ENCODE data around the gene VASH2.
"Not testable (repeated sequence)": the region's sequence is repeated elsewhere in the genome, so short reads cannot be mapped to it uniquely, and the experiment has no call there.

Gene VASH2

GRCh38 chr1:212981025-212981495 lies 30.7 kb downstream of the VASH2 start:
- no peak for DNase-seq (ENCODE audit: low spot score)

- DNase-seq (ENCODE audit: low spot score): no peak
Observed at GRCh38 chr1:212981571-212982328, 31.4 kb downstream of the VASH2 start.

GRCh38 chr1:212982430-212983152 lies 32.2 kb downstream of the VASH2 start:
- no peak for DNase-seq (ENCODE audit: low spot score)

- no peak for DNase-seq (ENCODE audit: low spot score)
Observed at GRCh38 chr1:212983482-212983881, 33.1 kb downstream of the VASH2 start.

GRCh38 chr1:212984522-212985291 lies 34.4 kb downstream of the VASH2 start:
- DNase-seq (ENCODE audit: low spot score): no peak

- DNase-seq (ENCODE audit: low spot score): no peak
Observed at GRCh38 chr1:212986551-212986950, 36.2 kb downstream of the VASH2 start.

GRCh38 chr1:212987702-212988322 lies 37.5 kb downstream of the VASH2 start:
- no peak for DNase-seq (ENCODE audit: low spot score)

- no peak for DNase-seq (ENCODE audit: low spot score)
Observed at GRCh38 chr1:212990276-212990675, 39.9 kb downstream of the VASH2 start.

GRCh38 chr1:212993960-212994359 lies 43.6 kb downstream of the VASH2 start:
- not testable (repeated sequence) for DNase-seq (ENCODE audit: low spot score)

- no peak for DNase-seq (ENCODE audit: low spot score)
Observed at GRCh38 chr1:212994926-212995325, 44.6 kb downstream of the VASH2 start.

GRCh38 chr1:213003256-213003655 lies 52.9 kb downstream of the VASH2 start:
- no peak for DNase-seq (ENCODE audit: low spot score)

GRCh38 chr1:213008564-213008963 lies 58.2 kb downstream of the VASH2 start:
- DNase-seq (ENCODE audit: low spot score): no peak

GRCh38 chr1:213014642-213015041 lies 64.3 kb downstream of the VASH2 start:
- peak; percentile 26 for DNase-seq (ENCODE audit: low spot score)

GRCh38 chr1:213015099-213016050 lies 65.0 kb downstream of the VASH2 start, which contains the start of gene ANGEL2:
Gene ANGEL2 (minus strand): TSS chr1:213015867. CDS start chr1:213015671, 196 bp downstream.
- DNase-seq (ENCODE audit: low spot score): peak; percentile 97

- no peak for DNase-seq (ENCODE audit: low spot score)
Observed at GRCh38 chr1:213017447-213018273, 67.3 kb downstream of the VASH2 start.

GRCh38 chr1:213019450-213019849 lies 69.1 kb downstream of the VASH2 start:
- no peak for DNase-seq (ENCODE audit: low spot score)

GRCh38 chr1:213020016-213020415 lies 69.7 kb downstream of the VASH2 start:
- DNase-seq (ENCODE audit: low spot score): no peak

GRCh38 chr1:213027024-213027423 lies 76.7 kb downstream of the VASH2 start:
- DNase-seq (ENCODE audit: low spot score): not testable (repeated sequence)

GRCh38 chr1:213032651-213033050 lies 82.3 kb downstream of the VASH2 start:
- DNase-seq (ENCODE audit: low spot score): no peak

- no peak for DNase-seq (ENCODE audit: low spot score)
Observed at GRCh38 chr1:213034713-213035112, 84.4 kb downstream of the VASH2 start.
